ENCODE data around the gene PSMB10.

The PSMB10 gene

DNA sequence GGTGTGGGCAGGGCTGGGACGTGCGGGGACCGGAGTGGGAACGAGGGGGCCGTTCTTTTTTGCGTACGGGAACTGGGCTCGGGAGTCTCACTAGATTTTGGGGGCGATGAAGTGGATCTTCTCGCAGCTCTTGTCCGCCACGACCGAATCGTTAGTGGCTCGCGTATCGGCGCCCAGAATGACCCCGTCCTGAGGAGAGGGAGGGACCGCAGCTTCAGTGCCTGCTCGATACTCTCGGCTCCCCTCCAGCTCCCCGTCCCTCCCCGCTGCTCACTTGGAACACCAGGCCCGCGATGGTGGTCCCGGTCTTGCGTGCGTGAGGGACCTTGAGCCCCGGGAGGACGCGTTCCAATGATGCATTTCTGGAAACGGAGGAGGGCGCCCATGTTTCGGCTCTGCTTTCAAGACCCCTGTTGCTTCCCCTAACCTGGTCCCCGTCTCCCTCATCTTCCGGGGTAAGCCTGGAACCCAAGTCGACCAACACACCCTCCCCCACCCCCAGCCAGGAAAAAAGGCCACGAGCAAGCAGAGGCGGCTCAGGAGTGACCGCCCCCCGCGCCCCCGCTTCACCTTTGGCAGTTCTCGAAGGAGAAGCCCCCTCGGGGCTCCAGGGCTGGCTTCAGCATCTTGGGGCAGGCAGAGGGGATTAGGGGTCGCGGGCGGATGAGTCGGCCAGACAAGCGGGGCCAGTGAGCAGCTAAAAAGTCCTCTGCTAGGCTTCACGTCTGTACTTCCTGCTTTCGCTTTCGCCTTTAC, at the start of gene PSMB10:
TSS of gene PSMB10 (minus strand) at position 727 of the 756 bp plus-strand sequence. CDS start at position 626, 101 bp downstream.
- POLR2A ChIA-PET: interaction anchor here (0.6 to 2.5 kb wide), 28 partner anchors 8 to 415 kb away, joined by 3 to 16 read pairs (median 4); partner anchors contain the start of genes ACD, CTCF, DDX28 and DUS2
- Histone ChIP-seq H3K4me3 (ENCODE audit: low read depth, low read length) (peak within 1 kb of the TSS; percentile 92), H3K4me1 (ENCODE audit: control insufficient read depth, insufficient read depth, low read length) (no peaks in the 10 kb centered on the region)
- TF ChIP-seq, protein P1, sequence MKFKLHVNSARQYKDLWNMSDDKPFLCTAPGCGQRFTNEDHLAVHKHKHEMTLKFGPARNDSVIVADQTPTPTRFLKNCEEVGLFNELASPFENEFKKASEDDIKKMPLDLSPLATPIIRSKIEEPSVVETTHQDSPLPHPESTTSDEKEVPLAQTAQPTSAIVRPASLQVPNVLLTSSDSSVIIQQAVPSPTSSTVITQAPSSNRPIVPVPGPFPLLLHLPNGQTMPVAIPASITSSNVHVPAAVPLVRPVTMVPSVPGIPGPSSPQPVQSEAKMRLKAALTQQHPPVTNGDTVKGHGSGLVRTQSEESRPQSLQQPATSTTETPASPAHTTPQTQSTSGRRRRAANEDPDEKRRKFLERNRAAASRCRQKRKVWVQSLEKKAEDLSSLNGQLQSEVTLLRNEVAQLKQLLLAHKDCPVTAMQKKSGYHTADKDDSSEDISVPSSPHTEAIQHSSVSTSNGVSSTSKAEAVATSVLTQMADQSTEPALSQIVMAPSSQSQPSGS (tag by site-specific recombination; IDR thresholded peaks at IDR 0.05; ENCODE audit: low read depth): no peak
- TF ChIP-seq ZNF426 (tag by site-specific recombination; IDR thresholded peaks at IDR 0.05) (no peak), ZNF768 (tag by site-specific recombination; IDR thresholded peaks at IDR 0.05) (no peak), HOXC10 (CRISPR knock-in tag; IDR thresholded peaks at IDR 0.05) (no peak), ZXDB (tag by site-specific recombination; IDR thresholded peaks at IDR 0.05) (0 out of 2 replicates have a peak, but pooled peaks have one; percentile 33), ZNF223 (tag by site-specific recombination; IDR thresholded peaks at IDR 0.05) (no peak), ZNF830 (tag by site-specific recombination; IDR thresholded peaks at IDR 0.05; ENCODE audit: low read depth) (no peak), MYNN (tag by site-specific recombination; IDR thresholded peaks at IDR 0.05; ENCODE audit: borderline replicate concordance) (no peak), OVOL3 (tag by site-specific recombination; IDR thresholded peaks at IDR 0.05) (no peak), ZNF660 (tag by site-specific recombination; IDR thresholded peaks at IDR 0.05) (no peak), ZNF658 (tag by site-specific recombination; IDR thresholded peaks at IDR 0.05) (no peak), ZNF423 (tag by site-specific recombination; IDR thresholded peaks at IDR 0.05) (no peak), MZF1 (tag by site-specific recombination; IDR thresholded peaks at IDR 0.05; ENCODE audit: borderline replicate concordance) (no peak), GFI1B (tag by site-specific recombination; IDR thresholded peaks at IDR 0.05) (no peak), KLF1 (tag by site-specific recombination; IDR thresholded peaks at IDR 0.05) (no peak), ZNF596 (tag by site-specific recombination; IDR thresholded peaks at IDR 0.05) (no peak), ZNF558 (tag by site-specific recombination; IDR thresholded peaks at IDR 0.05) (no peak), ZNF837 (tag by site-specific recombination; IDR thresholded peaks at IDR 0.05) (no peak), ZNF48 (tag by site-specific recombination; IDR thresholded peaks at IDR 0.05) (no peak), ZNF324 (tag by site-specific recombination; IDR thresholded peaks at IDR 0.05) (no peak), GLI4 (tag by site-specific recombination; IDR thresholded peaks at IDR 0.05) (no peak), ZNF157 (tag by site-specific recombination; IDR thresholded peaks at IDR 0.05) (no peak), SCRT1 (tag by site-specific recombination; IDR thresholded peaks at IDR 0.05; ENCODE audit: borderline replicate concordance) (no peak)
- TF ChIP-seq, protein P2, sequence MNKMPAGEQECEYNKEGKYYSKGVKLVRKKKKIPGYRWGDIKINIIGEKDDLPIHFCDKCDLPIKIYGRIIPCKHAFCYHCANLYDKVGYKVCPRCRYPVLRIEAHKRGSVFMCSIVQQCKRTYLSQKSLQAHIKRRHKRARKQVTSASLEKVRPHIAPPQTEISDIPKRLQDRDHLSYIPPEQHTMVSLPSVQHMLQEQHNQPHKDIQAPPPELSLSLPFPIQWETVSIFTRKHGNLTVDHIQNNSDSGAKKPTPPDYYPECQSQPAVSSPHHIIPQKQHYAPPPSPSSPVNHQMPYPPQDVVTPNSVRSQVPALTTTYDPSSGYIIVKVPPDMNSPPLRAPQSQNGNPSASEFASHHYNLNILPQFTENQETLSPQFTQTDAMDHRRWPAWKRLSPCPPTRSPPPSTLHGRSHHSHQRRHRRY (tag by site-specific recombination; IDR thresholded peaks at IDR 0.05): no peak
- TF ChIP-seq, protein P3, sequence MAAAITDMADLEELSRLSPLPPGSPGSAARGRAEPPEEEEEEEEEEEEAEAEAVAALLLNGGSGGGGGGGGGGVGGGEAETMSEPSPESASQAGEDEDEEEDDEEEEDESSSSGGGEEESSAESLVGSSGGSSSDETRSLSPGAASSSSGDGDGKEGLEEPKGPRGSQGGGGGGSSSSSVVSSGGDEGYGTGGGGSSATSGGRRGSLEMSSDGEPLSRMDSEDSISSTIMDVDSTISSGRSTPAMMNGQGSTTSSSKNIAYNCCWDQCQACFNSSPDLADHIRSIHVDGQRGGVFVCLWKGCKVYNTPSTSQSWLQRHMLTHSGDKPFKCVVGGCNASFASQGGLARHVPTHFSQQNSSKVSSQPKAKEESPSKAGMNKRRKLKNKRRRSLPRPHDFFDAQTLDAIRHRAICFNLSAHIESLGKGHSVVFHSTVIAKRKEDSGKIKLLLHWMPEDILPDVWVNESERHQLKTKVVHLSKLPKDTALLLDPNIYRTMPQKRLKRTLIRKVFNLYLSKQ (tag by site-specific recombination; IDR thresholded peaks at IDR 0.05; ENCODE audit: borderline replicate concordance): no peak
- TF ChIP-seq, protein P4, sequence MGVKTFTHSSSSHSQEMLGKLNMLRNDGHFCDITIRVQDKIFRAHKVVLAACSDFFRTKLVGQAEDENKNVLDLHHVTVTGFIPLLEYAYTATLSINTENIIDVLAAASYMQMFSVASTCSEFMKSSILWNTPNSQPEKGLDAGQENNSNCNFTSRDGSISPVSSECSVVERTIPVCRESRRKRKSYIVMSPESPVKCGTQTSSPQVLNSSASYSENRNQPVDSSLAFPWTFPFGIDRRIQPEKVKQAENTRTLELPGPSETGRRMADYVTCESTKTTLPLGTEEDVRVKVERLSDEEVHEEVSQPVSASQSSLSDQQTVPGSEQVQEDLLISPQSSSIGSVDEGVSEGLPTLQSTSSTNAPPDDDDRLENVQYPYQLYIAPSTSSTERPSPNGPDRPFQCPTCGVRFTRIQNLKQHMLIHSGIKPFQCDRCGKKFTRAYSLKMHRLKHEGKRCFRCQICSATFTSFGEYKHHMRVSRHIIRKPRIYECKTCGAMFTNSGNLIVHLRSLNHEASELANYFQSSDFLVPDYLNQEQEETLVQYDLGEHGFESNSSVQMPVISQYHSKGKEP (tag by site-specific recombination; IDR thresholded peaks at IDR 0.05): no peak
- TF ChIP-seq, protein P5, sequence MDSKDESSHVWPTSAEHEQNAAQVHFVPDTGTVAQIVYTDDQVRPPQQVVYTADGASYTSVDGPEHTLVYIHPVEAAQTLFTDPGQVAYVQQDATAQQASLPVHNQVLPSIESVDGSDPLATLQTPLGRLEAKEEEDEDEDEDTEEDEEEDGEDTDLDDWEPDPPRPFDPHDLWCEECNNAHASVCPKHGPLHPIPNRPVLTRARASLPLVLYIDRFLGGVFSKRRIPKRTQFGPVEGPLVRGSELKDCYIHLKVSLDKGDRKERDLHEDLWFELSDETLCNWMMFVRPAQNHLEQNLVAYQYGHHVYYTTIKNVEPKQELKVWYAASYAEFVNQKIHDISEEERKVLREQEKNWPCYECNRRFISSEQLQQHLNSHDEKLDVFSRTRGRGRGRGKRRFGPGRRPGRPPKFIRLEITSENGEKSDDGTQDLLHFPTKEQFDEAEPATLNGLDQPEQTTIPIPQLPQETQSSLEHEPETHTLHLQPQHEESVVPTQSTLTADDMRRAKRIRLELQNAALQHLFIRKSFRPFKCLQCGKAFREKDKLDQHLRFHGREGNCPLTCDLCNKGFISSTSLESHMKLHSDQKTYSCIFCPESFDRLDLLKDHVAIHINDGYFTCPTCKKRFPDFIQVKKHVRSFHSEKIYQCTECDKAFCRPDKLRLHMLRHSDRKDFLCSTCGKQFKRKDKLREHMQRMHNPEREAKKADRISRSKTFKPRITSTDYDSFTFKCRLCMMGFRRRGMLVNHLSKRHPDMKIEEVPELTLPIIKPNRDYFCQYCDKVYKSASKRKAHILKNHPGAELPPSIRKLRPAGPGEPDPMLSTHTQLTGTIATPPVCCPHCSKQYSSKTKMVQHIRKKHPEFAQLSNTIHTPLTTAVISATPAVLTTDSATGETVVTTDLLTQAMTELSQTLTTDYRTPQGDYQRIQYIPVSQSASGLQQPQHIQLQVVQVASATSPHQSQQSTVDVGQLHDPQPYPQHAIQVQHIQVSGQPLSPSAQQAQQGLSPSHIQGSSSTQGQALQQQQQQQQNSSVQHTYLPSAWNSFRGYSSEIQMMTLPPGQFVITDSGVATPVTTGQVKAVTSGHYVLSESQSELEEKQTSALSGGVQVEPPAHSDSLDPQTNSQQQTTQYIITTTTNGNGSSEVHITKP (tag by site-specific recombination; IDR thresholded peaks at IDR 0.05): 0 out of 2 replicates have a peak, but pooled peaks have one; percentile 41
- TF ChIP-seq, protein P6, sequence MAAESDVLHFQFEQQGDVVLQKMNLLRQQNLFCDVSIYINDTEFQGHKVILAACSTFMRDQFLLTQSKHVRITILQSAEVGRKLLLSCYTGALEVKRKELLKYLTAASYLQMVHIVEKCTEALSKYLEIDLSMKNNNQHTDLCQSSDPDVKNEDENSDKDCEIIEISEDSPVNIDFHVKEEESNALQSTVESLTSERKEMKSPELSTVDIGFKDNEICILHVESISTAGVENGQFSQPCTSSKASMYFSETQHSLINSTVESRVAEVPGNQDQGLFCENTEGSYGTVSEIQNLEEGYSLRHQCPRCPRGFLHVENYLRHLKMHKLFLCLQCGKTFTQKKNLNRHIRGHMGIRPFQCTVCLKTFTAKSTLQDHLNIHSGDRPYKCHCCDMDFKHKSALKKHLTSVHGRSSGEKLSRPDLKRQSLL (tag by site-specific recombination; IDR thresholded peaks at IDR 0.05): 0 out of 2 replicates have a peak, but pooled peaks have one; percentile 63

More for the DNA sequence above, at the start of gene PSMB10:
- H3K9me3 ChIP-seq (ENCODE audit: control insufficient read depth, insufficient read depth, low read depth, low read length): no peaks in the 10 kb centered on the region
- H3K36me3 ChIP-seq (ENCODE audit: control insufficient read depth in 2 of 2, insufficient read depth in 1 of 2, low read length in 2 of 2): peaks cover 0 to 18% of the 10 kb centered on the region in 2 experiments; a peak in 2 of 3 replicates
- CTCF ChIA-PET: interaction anchor here (0.6 to 2.6 kb wide), 10 partner anchors 11 to 389 kb away, joined by 3 to 17 read pairs (median 4); partner anchors contain the start of gene NRN1L
- peak within 1 kb of the TSS; percentile 69 for H3K27ac ChIP-seq (ENCODE audit: extremely low read depth, low read depth, low read length)
